Measurements from ENCODE around the gene LENG8.

Gene LENG8

GRCh38 chr19:54448774-54449700 lies at the start of gene LENG8:
Gene LENG8 (plus strand): TSS chr19:54449199. CDS start chr19:54451345, 2,146 bp downstream.
- DNase-seq (ENCODE audit: low read depth) = peak; percentile 98
- TF ChIP-seq CTCF (conservative IDR thresholded peaks at IDR 0.05; ENCODE audit: control insufficient read depth, insufficient read depth, low read depth, low read length) = no peak
- H3K4me3 ChIP-seq (ENCODE audit: control insufficient read depth, low read depth, low read length) = peak within 1 kb of the TSS; percentile 80

GRCh38 chr19:54400913-54401312 lies 48.1 kb upstream of the LENG8 start:
- no peak overlapping the region for H3K4me3 ChIP-seq (ENCODE audit: control insufficient read depth, low read depth, low read length)
- no peak for DNase-seq (ENCODE audit: low read depth)
- TF ChIP-seq CTCF (conservative IDR thresholded peaks at IDR 0.05; ENCODE audit: control insufficient read depth, insufficient read depth, low read depth, low read length) = no peak

GRCh38 chr19:54403054-54403453 lies 45.9 kb upstream of the LENG8 start:
- DNase-seq (ENCODE audit: low read depth) = no peak
- H3K4me3 ChIP-seq (ENCODE audit: control insufficient read depth, low read depth, low read length) = no peak overlapping the region
- TF ChIP-seq CTCF (conservative IDR thresholded peaks at IDR 0.05; ENCODE audit: control insufficient read depth, insufficient read depth, low read depth, low read length) = no peak

GRCh38 chr19:54405628-54406027 lies 43.4 kb upstream of the LENG8 start:
- no peak for DNase-seq (ENCODE audit: low read depth)
- no peak overlapping the region for H3K4me3 ChIP-seq (ENCODE audit: control insufficient read depth, low read depth, low read length)
- no peak for TF ChIP-seq CTCF (conservative IDR thresholded peaks at IDR 0.05; ENCODE audit: control insufficient read depth, insufficient read depth, low read depth, low read length)

GRCh38 chr19:54407780-54408179 lies 41.2 kb upstream of the LENG8 start:
- no peak for TF ChIP-seq CTCF (conservative IDR thresholded peaks at IDR 0.05; ENCODE audit: control insufficient read depth, insufficient read depth, low read depth, low read length)
- no peak overlapping the region for H3K4me3 ChIP-seq (ENCODE audit: control insufficient read depth, low read depth, low read length)
- DNase-seq (ENCODE audit: low read depth) = no peak

- no peak for TF ChIP-seq CTCF (conservative IDR thresholded peaks at IDR 0.05; ENCODE audit: control insufficient read depth, insufficient read depth, low read depth, low read length)
- H3K4me3 ChIP-seq (ENCODE audit: control insufficient read depth, low read depth, low read length) = no peak overlapping the region
- no peak for DNase-seq (ENCODE audit: low read depth)
Measured at GRCh38 chr19:54408456-54409026, 40.5 kb upstream of the LENG8 start.
